Ramos (cell line): ENCODE measurements around the gene ITPR1.
"Not testable (repeated sequence)": the region's sequence is repeated elsewhere in the genome, so short reads cannot be mapped to it uniquely, and the experiment has no call there.

Experiments used
- in situ Hi-C: fragments of 300-500 bp; cut with MboI; formaldehyde crosslinking; loops from one replicate; pipeline ENCODE4 v1.14.3; 2022; ENCODE audit warnings: low sequenced_read_pairs; ENCODE audit not compliant: unreplicated experiment

Gene ITPR1

DNA sequence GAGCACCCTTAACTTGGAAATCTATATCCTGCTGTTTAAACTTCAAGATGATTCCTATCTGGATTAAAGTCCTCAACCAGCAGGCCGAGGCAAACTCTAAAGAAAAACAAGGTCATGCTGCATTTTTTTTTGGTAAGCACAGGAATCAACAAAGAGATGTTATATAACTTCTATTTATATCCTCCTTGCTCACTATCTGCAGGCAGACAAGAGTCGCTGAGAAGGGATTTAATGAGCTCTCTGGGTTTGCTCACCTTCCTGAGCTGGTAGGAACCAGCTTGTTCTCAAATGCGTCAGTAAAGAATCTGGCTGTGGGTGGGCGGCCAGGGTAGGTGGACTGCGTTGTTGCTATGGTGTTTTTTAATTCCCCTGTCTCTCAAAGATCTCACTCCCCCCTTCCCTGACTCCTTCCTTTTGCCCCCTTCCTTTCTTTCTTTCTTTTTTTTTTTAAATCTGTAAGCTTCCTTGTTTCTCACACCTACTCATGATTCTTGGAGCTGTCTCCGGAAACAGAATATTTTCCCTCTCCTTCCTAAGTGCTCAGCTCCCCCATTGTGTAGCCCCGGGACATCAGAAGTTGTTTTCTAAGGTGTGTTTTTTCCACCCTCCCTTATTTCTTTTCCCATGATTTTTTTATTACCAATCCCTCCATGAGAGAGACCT lies 257.3 kb downstream of the ITPR1 start:
- in situ Hi-C loops, result no loop called here

DNA sequence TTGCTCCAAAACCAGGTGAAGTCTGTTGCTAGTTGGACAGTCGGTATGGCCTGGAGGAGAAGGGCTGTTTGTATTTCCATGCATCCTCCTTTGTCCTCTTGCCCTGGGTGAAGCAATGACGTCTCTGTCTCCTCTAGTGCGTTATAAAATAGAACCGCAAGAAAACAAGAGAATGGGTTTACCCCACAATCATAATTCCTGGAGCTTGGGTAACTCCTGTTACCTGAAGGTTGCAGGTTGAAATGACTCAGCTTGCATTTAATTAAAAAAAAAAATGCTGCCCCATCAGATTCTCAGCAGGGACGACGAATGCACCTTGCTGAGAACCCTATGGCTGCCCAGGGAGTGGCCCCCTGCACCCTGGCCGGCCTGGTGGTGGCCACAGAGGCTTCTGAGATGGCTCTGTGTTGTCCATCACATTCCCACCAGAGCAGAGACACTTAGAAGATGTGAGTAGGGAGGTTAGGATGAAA lies 257.9 kb downstream of the ITPR1 start:
- in situ Hi-C loops, result no loop called here

DNA sequence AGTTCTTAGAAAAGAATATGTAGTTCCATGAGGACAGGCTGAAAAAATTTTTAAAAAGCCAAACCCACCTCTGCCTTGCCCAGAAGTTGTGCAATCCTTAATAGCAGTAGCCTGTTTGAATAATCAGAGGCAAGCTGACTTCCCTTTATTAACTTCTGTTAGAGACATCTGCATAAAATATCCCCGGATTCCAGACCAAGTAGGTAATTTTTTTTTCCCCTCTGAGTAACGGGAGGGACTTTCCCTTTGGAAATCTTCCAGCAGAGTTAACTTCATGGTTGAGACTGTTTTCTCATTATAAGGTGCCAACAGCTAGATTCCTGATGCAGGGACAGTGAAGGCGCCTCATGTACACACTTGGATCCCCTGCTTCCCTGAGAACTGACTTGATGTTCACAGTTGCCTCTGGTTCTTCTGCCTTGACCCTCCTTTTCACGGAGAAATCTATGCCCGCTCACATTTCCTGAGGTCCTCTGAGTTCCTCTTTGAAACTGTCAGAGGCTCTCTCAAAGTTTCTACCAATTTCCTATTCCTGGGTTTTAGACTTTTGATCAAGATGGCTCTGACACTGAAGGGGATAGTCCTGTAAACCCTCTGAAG lies 258.5 kb downstream of the ITPR1 start:
- in situ Hi-C loops, result no loop called here

DNA sequence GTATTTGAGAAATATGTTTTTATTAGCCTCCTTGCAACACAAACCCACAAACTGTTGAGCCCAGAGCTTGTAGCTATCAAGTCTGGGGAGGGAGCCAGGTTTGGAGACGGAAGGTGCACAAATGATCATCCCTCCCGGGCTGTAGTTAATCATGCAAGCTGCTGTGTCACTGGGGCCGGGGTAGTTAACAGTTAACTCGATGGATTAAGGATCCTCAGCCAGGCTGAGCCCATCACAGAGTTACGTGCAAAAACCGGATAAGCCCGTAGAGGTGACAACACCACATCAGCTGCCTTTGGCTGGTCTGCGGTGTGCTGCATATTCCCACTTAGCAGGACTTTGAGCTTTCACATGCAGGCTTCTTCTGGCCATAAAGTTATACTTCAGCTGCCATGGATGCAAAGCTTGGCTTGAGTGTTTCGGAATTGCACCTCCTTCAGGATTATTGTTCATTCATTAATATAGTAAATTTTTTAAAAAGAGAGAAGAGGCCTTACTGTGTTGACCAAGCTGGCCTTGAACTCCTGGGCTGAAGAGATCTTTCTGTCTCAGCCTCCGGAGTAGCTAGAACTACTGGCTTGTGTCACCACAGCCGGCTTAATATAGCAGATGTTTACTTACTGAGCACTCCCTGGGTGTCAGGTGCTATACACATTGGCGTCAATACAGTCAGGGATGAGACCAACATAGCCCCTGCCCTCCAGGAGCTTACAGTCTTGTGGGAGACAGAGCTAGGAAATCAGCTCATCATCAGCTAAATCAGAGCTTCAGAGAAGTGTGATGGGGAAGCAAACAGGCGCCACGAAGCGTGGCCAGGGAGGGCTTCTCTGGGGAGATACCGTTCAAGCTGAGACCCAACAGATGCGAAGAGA lies 259.3 kb downstream of the ITPR1 start:
- in situ Hi-C loops, result no loop called here

DNA sequence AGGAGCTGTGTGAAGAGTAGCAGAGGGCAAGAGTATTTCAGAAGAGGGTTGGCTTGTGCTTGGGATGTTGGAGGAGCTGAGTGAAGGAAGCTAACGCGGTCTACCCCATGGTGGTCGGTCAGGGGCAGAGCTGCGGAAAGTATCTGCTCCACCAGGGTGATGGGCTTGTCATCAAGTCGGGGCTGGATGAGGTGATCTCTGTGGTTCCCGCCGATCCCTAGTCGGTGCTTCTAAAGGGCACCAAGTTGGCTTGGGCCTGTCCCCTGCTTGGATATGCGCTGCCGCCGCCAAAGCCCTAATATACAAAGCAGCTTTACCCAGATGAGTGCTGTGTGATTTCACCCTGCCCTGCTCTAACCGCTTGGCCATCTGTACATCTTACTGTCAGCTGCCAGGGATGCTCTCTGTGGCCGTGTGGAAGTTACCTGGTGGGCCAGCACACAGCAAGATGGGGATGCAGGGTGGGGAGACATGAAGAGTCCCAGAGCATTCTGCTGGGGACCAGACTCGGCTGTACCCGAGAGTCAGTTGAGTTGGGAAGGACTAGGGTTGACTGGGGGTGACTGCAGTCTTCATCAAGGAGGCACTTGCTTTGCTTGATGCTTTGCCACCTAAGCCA lies 260.0 kb downstream of the ITPR1 start:
- in situ Hi-C loops, result no loop called here

DNA sequence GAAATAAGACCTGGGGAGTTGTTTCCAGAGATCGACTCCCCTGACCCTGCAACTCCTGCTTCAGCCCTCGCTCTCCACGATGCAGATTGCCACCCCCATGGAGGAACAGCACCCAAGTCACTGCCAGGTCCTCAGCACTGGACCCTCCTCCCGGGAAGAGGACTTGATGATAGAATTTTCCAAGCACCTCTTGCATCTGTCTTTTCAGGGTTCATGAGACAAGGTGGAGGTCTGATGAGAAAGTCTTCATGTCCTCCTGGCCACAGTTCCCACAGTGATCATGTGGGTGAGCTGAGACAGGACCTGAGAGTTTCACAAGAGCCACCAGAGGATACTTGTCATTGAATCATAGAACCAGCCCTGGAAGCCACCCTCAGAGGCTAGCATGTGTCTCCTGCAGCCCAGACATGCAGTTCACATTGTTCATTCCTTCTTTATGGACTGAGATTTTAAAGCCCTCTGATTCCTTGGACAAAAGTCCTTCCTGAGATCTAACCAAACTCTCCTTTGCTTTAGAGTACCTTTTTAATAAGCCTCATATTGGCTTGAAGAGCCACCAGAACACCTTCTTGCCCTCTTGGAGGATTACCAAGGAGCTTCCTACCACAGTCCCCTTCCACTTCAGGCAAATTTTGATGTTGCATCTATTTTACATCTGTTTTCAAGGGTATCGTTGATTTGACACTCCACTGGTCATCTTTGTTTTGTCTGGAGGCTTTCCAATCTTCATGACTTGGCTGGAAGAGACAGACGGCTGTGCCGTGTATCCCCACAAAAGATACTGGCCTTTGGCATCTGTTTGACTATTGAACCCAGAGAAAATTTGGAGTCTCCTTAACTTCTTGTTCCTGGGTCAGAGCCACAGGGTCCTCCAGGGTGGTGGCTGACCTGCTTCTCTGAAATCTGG lies 261.3 kb downstream of the ITPR1 start:
- in situ Hi-C loops, result no loop called here

DNA sequence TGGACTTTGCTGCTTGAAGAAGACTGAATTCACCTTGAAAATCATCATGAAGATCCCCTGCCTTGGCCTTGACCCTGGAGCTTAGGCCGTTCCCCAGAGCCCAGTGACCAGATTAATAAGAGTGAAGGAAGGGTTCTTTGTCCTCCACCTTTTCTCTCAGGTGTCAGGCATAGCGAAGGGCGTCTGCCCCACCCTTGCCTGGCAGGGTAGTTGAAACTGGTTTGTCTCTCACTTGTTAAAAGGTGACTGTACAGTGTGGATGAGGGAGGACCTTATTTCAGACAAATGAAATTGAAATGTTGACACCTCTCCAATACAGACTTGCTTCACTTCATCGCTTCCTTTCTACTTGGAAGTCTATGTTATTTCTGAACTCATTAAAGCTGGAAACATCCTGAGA lies 262.4 kb downstream of the ITPR1 start:
- in situ Hi-C loops, result no loop called here

DNA sequence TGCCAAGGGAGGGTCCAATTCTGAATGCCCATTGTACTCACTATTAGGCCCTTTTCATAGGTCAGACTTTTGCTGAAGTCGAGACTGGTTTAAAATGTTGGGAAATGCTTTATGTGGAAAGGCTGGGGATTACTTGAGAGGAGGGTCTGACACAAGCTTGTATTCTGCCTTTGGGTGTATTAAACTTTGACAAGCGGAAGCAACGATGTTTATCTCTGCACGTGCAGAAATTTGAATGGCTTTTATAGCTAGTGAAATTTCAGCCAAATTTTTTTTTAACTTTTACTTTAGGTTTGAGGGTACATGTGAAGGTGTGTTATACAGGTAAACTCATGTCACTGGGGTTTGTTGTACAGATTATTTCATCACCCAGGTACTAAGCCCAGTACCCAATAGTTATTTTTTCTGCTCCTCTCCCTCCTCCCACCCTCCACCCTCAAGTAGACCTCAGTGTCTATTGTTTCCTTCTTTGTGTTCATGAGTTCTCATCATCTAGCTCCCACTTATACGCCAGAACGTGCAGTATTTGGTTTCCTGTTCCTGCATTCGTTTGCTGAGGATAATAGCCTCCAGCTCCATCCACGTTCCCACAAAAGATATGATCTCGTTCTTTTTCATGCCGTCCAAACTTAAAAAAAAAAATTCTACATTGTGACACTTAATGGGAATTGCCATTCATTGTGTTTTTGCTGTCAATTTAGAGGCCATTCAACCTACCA lies 263.1 kb downstream of the ITPR1 start:
- in situ Hi-C loops, result no loop called here

DNA sequence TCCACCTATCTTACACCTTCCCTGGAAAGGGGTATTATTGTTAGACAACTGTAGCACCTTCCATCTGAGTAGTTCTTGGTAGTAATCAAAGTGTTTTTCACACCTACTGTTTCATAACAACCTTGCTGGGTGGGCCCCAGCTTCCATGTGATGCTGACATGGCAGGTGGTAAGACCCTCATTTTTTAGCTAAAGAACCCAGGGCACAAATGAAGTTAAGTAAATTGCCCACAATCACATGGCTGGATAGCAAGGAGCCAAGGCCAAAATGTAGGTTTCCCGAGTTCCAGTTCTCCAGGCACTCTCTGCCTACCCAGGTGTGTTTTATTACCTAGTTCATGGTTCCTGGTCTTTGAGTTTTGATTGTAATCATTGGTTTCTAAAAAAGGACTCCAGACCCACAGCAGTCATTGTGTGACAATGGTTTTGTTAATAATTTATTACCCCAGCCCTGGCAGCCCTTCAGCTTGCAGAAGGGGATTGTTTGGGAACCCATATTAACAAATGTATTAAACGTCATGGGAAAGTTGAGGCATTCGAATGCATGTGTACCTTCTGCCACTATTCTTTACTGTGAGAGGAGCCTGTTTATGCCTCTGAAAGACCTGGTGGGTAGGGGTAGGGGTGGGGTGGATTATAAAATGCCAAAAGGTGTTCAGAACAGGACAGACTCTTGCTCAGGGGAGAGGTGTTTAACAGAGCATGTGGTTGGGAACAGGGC lies 263.9 kb downstream of the ITPR1 start:
- in situ Hi-C loops, result no loop called here

DNA sequence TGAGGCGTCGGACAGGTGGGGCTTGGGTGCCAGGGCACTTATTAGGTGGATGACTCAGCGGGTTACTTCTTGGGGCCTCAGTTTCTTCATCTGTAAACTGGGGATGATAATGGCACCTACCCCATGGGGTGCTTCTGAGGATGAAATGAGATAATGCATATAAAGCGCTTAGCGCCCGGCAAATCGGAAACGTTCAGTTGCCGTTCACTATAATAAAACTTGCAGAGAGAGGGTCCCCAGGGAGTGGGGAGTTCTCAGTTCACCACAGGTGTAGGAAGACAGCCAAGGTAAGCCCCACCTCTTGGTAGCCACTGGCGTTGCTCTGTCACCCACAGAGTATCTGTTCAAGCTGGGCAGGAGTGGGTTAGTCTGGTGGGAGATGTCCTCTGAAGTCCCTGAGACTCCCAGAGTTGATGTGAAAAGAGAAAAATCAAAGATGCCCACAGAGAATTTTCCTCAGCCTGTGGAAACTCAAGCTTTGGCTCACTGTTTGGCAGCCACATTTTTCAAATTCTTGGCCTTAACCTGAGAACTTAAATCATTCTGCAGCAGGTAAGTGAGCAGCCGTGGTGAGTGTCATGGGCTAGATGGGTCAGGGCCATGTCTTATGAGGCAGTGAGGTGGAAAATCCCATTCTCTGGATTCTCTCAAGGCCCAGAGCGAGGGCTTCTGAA lies 264.6 kb downstream of the ITPR1 start:
- in situ Hi-C loops, result no loop called here

DNA sequence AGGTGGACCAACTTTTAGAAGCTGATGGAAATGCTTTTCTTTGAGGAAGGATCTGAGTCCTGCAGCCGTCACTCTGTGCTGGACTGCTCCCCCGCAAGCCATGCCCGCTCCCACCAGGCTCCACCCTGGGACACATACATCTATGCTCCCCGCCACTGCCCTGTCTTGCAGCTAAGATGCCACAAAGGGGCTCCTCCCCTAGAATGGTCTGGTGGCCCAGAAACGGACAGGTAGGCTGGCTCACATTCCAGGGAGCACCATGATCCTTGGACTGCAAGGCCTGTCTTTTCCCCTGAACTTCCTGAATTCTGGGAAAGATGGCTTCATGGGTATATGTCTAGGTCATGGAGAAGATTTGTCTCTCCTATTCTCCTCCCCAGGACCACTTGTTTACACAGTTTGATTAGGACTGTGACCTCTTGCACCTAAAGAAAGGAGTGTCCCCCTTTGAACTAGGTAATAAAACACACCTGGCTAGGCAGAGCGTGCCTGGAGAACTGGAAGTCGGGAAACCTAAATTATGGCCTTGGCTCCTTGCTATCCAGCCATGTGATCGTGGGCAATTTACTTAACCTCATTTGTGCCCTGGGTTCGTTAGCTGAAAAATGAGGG lies 265.2 kb downstream of the ITPR1 start:
- in situ Hi-C loops, result no loop called here

DNA sequence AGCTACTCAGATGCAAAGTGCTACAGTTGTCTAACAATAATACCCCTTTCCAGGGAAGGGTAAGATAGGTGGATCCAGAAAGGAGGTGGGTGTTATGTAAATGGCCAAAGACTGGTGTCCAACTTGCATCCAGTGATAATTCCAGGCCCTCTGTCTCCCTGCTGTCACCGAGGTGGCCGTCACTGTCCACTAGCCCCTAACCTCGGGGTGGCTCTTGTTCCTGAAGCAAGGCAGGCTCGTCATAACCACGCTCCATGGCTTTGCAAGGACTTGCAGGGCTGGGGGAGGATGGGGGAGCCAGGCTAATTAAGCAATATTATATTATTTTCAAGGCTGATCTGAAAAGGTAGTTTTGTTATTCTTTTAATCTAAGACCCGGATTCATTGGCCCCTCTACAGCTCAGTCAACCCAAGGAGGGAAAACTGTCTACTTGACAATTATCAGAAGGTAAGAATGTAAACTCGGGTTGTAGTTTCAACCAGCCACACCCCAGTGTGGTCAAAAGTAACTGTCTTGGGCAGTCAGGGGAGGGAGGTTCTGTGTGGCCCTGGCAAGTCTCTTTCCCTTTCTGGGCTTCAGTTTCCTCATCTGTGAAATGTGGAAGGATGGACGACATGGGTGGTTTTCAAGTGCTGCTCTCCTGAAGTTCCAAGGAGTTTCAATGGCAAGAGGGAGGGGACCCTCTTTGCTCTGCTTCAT lies 266.0 kb downstream of the ITPR1 start:
- in situ Hi-C loops, result no loop called here

DNA sequence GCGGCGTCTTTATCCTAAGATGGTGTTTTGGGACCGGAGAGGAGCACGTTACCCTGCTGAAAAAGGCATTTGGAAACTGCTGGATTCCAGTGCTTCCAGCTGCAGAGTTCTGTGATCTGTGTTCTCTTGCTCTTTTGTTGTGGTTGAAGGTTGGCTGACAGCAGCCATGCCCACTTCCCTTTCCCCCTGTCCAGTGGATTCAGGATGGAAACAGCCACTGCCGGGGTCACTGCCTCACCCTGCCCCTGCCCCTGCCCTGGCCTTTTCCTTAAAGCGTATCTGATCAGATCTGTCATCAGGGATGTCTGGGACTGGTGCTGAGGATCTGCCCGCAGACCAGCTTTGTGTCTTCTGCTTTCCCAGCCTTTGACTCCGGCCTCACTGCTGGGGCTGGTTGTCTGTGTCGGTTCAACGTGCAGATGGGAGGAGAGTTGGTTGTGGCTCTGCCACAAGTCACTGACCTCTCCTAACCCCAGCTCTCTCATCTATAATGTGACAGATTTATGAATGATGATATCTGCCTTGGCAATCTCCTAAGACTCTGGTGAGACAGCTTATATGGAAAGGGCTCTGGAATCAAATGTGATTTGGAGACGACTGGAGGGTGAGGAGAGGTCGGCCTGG lies 266.7 kb downstream of the ITPR1 start:
- in situ Hi-C loops, result no loop called here

DNA sequence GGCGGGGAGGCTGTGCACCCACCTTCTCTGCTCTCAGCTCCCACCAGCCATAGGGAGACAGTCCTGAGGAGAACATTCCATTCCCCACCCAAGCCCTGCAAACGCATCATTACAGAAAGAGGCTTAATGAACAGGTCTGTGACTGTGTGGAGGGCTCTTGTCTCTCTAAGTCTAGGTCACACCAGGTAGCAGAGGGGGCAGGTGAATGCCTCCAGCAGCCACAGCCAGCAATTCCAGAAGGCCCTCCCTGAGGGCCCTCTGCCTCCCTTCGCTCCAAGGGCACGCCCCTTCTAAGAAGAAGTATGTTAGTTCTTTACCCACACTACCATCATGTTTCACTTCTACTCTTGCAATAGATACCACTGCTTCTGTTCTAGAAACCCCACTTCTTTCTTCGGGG lies 268.6 kb downstream of the ITPR1 start:
- in situ Hi-C loops, result no loop called here

DNA sequence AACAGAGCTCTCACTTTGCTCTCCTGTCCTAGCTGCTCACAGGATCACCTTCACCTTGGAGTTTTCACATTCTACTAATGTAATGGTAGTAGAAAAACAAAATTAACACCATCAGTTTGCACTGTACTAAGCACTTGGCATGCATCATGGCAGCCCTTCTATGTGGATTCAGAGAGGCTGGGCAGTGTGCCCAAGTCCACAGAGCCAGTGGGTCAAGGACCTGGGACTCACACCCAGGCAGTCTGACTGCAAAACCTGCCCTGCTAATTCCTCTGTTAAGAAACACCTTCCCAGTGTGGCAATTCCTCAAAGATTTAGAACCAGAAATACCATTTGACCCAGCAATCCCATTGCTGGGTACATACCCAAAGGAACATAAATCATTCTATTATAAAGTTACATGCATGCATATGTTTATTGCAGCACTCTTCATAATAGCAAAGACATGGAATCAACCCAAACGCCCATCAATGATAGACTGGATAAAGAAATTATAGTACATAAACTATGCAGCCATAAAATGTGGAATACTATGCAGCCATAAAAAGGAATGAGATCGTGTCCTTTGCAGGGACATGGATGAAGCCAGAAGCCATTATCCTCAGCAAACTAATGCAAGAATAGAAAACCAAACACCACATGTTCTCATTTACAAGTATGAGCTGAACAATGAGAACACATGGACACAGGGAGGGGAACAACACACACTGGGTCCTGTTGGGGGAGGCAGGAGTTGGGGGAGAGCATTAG lies 269.5 kb downstream of the ITPR1 start:
- in situ Hi-C loops, result not testable (repeated sequence)
